ENCODE data around the gene ABCA2. TPM values are rescaled to one million over a fixed set of nuclear protein-coding genes. Genes with fewer than 3 reads are reported as not detected.

Gene ABCA2
- total and polyA plus RNA-seq, 2 experiments from 2014 or later = 7.0 to 16.0 TPM

GRCh38 chr9:136964833-136965422, 63.1 kb downstream of the ABCA2 start:
- Histone ChIP-seq H4K20me1 (replicated peaks; ENCODE audit: insufficient read depth) (no peaks in the 10 kb centered on the region), H3K4me2 (no peak overlapping the region), H3K27ac (ENCODE audit: low read depth) (no peak overlapping the region), H3F3A (replicated peaks; ENCODE audit: low read depth) (no peaks in the 10 kb centered on the region), H3K27me3 (ENCODE audit: insufficient read depth) (no peaks in the 10 kb centered on the region), H3K4me1 (ENCODE audit: insufficient read depth) (peaks cover 9% of the 10 kb centered on the region), H3K4me3 (no peak overlapping the region), H3K9me2 (ENCODE audit: insufficient read depth) (no peaks in the 10 kb centered on the region), H2AFZ (no peak overlapping the region), H3K36me3 (ENCODE audit: insufficient read depth) (no peaks in the 10 kb centered on the region), H3K79me2 (replicated peaks; ENCODE audit: insufficient read depth) (no peaks in the 10 kb centered on the region)
- no peak for ATAC-seq
- H3K27ac Mint-ChIP-seq = no peak overlapping the region
- H3K27me3 Mint-ChIP-seq (ENCODE audit: insufficient read depth, low read depth, poor library complexity) = peaks cover 4% of the 10 kb centered on the region
- H3K36me3 Mint-ChIP-seq (ENCODE audit: low read depth) = no peaks in the 10 kb centered on the region
- DNase-seq (ENCODE audit: low spot score) = no peak
- no peak overlapping the region for H3K4me3 Mint-ChIP-seq
- TF ChIP-seq ZNF114 (CRISPR knock-in tag; IDR thresholded peaks at IDR 0.05) (no peak), EZH2phosphoT487 (IDR thresholded peaks at IDR 0.05; ENCODE audit: unreplicated experiment) (no peak), JUNB (IDR thresholded peaks at IDR 0.05; ENCODE audit: unreplicated experiment) (no peak), NANOG (IDR thresholded peaks at IDR 0.05; ENCODE audit: borderline replicate concordance) (no peak), CREB1 (CRISPR knock-in tag; IDR thresholded peaks at IDR 0.05; ENCODE audit: low read depth) (no peak), EZH2 (IDR thresholded peaks at IDR 0.05; ENCODE audit: low read depth, unreplicated experiment) (no peak), ETS1 (IDR thresholded peaks at IDR 0.05) (no peak), ZNF331 (CRISPR knock-in tag; IDR thresholded peaks at IDR 0.05; ENCODE audit: low read depth) (no peak), CTCF (conservative IDR thresholded peaks at IDR 0.05; ENCODE audit: low read depth in 2 of 2) (no peak), POLR2AphosphoS5 (IDR thresholded peaks at IDR 0.05; ENCODE audit: low read depth) (no peak), STAT1 (IDR thresholded peaks at IDR 0.05; ENCODE audit: unreplicated experiment) (no peak)
- TF ChIP-seq, protein P1, sequence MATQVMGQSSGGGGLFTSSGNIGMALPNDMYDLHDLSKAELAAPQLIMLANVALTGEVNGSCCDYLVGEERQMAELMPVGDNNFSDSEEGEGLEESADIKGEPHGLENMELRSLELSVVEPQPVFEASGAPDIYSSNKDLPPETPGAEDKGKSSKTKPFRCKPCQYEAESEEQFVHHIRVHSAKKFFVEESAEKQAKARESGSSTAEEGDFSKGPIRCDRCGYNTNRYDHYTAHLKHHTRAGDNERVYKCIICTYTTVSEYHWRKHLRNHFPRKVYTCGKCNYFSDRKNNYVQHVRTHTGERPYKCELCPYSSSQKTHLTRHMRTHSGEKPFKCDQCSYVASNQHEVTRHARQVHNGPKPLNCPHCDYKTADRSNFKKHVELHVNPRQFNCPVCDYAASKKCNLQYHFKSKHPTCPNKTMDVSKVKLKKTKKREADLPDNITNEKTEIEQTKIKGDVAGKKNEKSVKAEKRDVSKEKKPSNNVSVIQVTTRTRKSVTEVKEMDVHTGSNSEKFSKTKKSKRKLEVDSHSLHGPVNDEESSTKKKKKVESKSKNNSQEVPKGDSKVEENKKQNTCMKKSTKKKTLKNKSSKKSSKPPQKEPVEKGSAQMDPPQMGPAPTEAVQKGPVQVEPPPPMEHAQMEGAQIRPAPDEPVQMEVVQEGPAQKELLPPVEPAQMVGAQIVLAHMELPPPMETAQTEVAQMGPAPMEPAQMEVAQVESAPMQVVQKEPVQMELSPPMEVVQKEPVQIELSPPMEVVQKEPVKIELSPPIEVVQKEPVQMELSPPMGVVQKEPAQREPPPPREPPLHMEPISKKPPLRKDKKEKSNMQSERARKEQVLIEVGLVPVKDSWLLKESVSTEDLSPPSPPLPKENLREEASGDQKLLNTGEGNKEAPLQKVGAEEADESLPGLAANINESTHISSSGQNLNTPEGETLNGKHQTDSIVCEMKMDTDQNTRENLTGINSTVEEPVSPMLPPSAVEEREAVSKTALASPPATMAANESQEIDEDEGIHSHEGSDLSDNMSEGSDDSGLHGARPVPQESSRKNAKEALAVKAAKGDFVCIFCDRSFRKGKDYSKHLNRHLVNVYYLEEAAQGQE (IDR thresholded peaks at IDR 0.05; ENCODE audit: unreplicated experiment) = no peak
- TF ChIP-seq, protein P2, sequence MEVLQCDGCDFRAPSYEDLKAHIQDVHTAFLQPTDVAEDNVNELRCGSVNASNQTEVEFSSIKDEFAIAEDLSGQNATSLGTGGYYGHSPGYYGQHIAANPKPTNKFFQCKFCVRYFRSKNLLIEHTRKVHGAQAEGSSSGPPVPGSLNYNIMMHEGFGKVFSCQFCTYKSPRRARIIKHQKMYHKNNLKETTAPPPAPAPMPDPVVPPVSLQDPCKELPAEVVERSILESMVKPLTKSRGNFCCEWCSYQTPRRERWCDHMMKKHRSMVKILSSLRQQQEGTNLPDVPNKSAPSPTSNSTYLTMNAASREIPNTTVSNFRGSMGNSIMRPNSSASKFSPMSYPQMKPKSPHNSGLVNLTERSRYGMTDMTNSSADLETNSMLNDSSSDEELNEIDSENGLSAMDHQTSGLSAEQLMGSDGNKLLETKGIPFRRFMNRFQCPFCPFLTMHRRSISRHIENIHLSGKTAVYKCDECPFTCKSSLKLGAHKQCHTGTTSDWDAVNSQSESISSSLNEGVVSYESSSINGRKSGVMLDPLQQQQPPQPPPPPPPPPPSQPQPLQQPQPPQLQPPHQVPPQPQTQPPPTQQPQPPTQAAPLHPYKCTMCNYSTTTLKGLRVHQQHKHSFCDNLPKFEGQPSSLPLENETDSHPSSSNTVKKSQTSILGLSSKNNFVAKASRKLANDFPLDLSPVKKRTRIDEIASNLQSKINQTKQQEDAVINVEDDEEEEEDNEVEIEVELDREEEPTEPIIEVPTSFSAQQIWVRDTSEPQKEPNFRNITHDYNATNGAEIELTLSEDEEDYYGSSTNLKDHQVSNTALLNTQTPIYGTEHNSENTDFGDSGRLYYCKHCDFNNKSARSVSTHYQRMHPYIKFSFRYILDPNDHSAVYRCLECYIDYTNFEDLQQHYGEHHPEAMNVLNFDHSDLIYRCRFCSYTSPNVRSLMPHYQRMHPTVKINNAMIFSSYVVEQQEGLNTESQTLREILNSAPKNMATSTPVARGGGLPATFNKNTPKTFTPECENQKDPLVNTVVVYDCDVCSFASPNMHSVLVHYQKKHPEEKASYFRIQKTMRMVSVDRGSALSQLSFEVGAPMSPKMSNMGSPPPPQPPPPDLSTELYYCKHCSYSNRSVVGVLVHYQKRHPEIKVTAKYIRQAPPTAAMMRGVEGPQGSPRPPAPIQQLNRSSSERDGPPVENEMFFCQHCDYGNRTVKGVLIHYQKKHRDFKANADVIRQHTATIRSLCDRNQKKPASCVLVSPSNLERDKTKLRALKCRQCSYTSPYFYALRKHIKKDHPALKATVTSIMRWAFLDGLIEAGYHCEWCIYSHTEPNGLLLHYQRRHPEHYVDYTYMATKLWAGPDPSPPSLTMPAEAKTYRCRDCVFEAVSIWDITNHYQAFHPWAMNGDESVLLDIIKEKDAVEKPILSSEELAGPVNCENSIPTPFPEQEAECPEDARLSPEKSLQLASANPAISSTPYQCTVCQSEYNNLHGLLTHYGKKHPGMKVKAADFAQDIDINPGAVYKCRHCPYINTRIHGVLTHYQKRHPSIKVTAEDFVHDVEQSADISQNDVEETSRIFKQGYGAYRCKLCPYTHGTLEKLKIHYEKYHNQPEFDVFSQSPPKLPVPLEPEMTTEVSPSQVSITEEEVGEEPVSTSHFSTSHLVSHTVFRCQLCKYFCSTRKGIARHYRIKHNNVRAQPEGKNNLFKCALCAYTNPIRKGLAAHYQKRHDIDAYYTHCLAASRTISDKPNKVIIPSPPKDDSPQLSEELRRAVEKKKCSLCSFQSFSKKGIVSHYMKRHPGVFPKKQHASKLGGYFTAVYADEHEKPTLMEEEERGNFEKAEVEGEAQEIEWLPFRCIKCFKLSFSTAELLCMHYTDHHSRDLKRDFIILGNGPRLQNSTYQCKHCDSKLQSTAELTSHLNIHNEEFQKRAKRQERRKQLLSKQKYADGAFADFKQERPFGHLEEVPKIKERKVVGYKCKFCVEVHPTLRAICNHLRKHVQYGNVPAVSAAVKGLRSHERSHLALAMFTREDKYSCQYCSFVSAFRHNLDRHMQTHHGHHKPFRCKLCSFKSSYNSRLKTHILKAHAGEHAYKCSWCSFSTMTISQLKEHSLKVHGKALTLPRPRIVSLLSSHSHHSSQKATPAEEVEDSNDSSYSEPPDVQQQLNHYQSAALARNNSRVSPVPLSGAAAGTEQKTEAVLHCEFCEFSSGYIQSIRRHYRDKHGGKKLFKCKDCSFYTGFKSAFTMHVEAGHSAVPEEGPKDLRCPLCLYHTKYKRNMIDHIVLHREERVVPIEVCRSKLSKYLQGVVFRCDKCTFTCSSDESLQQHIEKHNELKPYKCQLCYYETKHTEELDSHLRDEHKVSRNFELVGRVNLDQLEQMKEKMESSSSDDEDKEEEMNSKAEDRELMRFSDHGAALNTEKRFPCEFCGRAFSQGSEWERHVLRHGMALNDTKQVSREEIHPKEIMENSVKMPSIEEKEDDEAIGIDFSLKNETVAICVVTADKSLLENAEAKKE (CRISPR knock-in tag; IDR thresholded peaks at IDR 0.05) = no peak
- no peaks in the 10 kb centered on the region; the same call in 2 of the 3 replicates for H3K9me3 Mint-ChIP-seq
- H3K4me1 Mint-ChIP-seq = peaks cover 9% of the 10 kb centered on the region
